ENCODE results near the gene FAM20C. TPM values are rescaled to one million over a fixed set of nuclear protein-coding genes. Genes with fewer than 3 reads are reported as not detected.
"Not testable (repeated sequence)": the region's sequence is repeated elsewhere in the genome, so short reads cannot be mapped to it uniquely, and the experiment has no call there.

FAM20C gene
- total RNA-seq, 1 donor from 2014 or later, result 32.9 TPM

DNA sequence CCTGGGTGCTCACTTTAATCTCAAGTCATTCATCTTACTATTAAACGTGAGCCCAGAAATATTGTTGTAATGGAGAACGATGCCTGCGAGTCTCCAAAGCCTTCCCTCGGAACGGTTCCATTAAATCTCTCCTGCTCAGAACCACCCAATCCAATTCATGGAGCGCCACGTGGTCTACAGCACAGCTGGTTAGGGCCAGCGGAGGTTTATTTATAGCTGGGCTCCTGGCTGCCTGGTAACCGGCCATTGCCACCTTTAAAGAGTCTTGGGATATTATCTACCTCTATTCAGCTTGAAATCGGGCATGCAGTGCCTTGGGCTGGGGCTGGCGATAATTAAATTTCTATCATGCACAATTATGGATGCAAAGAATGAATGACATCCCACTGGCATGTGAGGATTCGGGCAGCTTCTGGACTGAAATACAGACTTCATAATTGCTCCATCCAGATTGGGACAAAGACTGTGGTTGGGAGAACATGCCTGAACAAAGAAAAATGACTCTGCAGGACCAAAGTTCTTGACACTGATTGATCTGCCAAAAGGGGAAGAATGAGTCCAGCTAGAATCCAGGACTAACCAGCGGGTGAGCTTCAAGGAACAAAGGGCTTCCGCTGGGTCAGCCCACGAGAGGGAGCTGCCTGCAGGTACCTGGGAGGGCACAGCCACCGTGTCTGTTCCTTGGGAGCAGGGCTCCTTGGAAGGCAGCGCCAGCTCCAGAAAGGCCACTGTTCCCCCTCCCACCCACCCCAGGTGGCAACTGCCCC, 7.3 kb downstream of the FAM20C start:
- TF ChIP-seq, protein P1, sequence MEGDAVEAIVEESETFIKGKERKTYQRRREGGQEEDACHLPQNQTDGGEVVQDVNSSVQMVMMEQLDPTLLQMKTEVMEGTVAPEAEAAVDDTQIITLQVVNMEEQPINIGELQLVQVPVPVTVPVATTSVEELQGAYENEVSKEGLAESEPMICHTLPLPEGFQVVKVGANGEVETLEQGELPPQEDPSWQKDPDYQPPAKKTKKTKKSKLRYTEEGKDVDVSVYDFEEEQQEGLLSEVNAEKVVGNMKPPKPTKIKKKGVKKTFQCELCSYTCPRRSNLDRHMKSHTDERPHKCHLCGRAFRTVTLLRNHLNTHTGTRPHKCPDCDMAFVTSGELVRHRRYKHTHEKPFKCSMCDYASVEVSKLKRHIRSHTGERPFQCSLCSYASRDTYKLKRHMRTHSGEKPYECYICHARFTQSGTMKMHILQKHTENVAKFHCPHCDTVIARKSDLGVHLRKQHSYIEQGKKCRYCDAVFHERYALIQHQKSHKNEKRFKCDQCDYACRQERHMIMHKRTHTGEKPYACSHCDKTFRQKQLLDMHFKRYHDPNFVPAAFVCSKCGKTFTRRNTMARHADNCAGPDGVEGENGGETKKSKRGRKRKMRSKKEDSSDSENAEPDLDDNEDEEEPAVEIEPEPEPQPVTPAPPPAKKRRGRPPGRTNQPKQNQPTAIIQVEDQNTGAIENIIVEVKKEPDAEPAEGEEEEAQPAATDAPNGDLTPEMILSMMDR (IDR thresholded peaks at IDR 0.05; ENCODE audit: unreplicated experiment), result no peak
- no peak overlapping the region for H3K27ac Mint-ChIP-seq

DNA sequence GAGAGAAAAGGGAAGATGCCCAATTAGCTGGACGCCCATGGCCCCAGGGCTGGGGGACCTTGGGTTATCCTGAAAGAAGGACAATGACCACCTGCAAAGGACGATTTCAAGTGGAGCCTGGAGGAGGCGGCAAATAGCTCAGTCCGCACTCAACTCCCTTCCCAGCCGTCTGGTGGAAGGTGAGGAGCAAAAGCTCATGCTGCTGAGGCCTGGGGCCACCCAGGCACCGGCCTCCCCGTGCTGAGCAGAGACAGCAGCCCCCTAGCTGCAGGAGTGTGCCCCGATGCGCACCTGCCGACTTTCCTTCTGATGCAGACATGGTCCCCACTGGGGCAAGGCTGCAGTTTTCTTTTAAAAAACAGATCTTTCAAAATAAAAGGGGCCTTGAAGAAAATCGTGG, 7.9 kb downstream of the FAM20C start:
- Mint-ChIP-seq H3K36me3 (ENCODE audit: insufficient read depth) (peaks cover 38% of the 10 kb centered on the region), H3K9me3 (ENCODE audit: low read depth) (no peaks in the 10 kb centered on the region), H3K27me3 (no peaks in the 10 kb centered on the region), H3K4me1 (ENCODE audit: low read depth) (peaks cover 14% of the 10 kb centered on the region), H3K4me3 (ENCODE audit: low read depth) (no peak overlapping the region), H3K27ac (no peak overlapping the region)
- DNase-seq (ENCODE audit: low spot score, unreplicated experiment), result no peak
- TF ChIP-seq, protein P1 (IDR thresholded peaks at IDR 0.05; ENCODE audit: unreplicated experiment), result no peak

More for the DNA sequence above, 7.3 kb downstream of the FAM20C start:
- H3K9me3 Mint-ChIP-seq (ENCODE audit: low read depth), result no peaks in the 10 kb centered on the region
- DNase-seq (ENCODE audit: low spot score, unreplicated experiment), result no peak
- H3K36me3 Mint-ChIP-seq (ENCODE audit: insufficient read depth), result peaks cover 38% of the 10 kb centered on the region
- peaks cover 20% of the 10 kb centered on the region for H3K4me1 Mint-ChIP-seq (ENCODE audit: low read depth)
- H3K4me3 Mint-ChIP-seq (ENCODE audit: low read depth), result no peak overlapping the region
- H3K27me3 Mint-ChIP-seq, result no peaks in the 10 kb centered on the region

DNA sequence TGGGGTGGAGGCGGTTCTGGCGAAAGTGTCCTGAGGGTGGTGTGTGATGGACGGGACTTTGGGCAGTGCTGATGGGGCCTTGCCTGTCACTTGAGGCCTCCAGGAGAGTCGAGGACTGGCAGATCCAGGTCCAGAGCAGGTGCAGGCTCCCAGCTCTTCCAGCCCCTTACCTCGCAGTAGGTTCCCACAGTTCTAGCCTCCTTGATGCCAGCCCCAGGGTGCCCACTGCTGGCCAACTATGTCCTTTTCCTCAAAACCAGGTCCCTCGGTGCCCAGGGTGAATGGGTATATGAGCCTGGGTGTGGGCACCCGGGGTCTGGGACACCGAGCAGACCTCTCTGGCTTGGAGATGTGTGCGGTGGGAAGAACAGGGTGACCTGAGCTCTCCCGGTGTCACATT, 8.3 kb downstream of the FAM20C start:
- DNase-seq (ENCODE audit: low spot score, unreplicated experiment), result no peak
- H3K27ac Mint-ChIP-seq, result no peak overlapping the region
- H3K36me3 Mint-ChIP-seq (ENCODE audit: insufficient read depth), result peaks cover 35% of the 10 kb centered on the region
- no peaks in the 10 kb centered on the region for H3K9me3 Mint-ChIP-seq (ENCODE audit: low read depth)
- no peaks in the 10 kb centered on the region for H3K27me3 Mint-ChIP-seq
- H3K4me1 Mint-ChIP-seq (ENCODE audit: low read depth), result peaks cover 10% of the 10 kb centered on the region
- no peak overlapping the region for H3K4me3 Mint-ChIP-seq (ENCODE audit: low read depth)
- TF ChIP-seq, protein P1 (IDR thresholded peaks at IDR 0.05; ENCODE audit: unreplicated experiment), result no peak

DNA sequence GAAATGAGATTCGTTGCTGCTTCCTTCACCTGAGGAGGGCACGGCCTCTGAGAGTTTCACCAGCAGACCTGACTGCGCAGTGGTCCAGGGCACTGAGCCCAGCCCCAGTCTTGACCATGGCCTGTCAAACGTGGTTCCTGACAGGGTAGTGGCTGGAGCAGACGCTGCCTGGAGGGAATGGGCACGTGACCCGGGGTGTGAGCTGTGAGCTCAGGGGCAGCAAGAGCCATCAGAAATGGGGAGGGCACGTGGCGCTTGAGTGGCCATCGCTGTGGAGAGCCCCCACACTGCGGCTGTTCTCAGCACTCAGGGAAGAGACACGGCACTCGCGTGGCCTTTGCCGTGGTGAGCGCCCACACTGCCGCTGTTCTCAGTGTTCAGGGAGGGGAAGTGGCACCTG, 12.0 kb downstream of the FAM20C start:
- H3K4me3 Mint-ChIP-seq (ENCODE audit: low read depth), result no peak overlapping the region
- no peaks in the 10 kb centered on the region for H3K27me3 Mint-ChIP-seq
- no peaks in the 10 kb centered on the region for H3K9me3 Mint-ChIP-seq (ENCODE audit: low read depth)
- H3K36me3 Mint-ChIP-seq (ENCODE audit: insufficient read depth), result peaks cover 28% of the 10 kb centered on the region
- H3K27ac Mint-ChIP-seq, result no peak overlapping the region
- TF ChIP-seq, protein P1 (IDR thresholded peaks at IDR 0.05; ENCODE audit: unreplicated experiment), result no peak
- DNase-seq (ENCODE audit: low spot score, unreplicated experiment), result no peak
- H3K4me1 Mint-ChIP-seq (ENCODE audit: low read depth), result no peaks in the 10 kb centered on the region

DNA sequence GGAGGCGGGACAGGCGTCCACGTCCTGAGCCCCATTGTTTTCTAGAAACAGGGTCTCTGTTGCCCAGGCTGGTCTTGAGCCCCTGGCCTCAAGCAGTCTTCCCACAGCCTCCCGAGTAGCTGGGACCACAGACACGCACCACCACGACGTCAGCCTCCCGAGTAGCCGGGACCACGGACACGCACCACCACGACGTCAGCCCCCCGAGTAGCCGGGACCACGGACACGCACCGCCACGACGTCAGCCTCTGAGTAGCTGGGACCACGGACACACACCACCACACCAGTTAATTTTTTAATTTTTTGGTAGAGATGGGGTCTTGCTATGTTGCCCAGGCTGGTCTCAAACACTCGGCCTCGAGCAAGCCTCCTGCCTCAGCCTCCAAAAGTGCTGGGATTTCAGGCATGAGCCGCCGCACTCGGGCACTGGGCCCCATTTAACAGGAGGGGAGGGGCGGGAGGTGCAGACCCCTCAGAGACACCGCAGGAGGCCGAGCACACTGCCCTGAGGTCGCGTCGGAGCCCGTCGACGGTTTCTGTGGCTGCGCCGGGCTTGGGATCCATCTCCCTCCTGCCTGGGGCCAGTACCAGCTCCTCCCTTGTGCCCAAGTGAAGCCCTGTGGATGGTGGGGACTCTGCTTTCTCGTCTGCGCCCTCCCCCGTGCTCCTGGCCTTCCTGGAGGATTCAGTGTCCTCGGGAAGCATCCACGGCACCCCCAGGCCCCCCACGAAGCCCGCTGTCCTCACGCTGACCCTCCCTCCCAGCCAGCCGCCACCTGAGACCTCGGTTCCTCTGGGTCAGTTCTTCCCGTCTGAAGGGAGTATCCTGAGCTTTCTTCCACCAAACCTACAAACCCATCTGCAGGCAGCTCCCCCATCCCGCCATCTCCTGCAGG, 13.0 kb downstream of the FAM20C start:
- Mint-ChIP-seq H3K4me1 (ENCODE audit: low read depth) (no peaks in the 10 kb centered on the region), H3K9me3 (ENCODE audit: low read depth) (no peaks in the 10 kb centered on the region), H3K27me3 (no peaks in the 10 kb centered on the region), H3K36me3 (ENCODE audit: insufficient read depth) (peaks cover 30% of the 10 kb centered on the region), H3K27ac (peak overlapping the region; percentile 39), H3K4me3 (ENCODE audit: low read depth) (no peak overlapping the region)
- DNase-seq (ENCODE audit: low spot score, unreplicated experiment), result no peak
- TF ChIP-seq, protein P1 (IDR thresholded peaks at IDR 0.05; ENCODE audit: unreplicated experiment), result no peak

DNA sequence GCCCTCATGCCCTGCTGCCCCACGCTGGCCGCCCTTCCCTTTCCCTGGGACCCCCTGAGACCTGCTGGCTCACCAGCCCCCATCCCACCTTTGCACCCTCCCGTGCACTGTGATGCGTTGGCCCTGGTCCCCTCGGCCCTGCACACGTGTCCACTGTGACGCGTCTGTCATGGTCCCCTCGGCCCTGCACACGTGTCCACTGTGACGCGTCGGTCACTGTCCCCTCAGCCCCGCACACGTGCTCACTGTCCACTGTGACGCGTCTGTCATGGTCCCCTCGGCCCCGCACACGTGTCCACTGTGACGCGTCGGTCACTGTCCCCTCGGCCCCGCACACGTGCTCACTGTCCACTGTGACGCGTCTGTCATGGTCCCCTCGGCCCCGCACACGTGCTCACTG, 14.0 kb downstream of the FAM20C start:
- not testable (repeated sequence) for H3K27me3 Mint-ChIP-seq; H3K9me3 Mint-ChIP-seq (ENCODE audit: low read depth); DNase-seq (ENCODE audit: low spot score, unreplicated experiment); H3K4me3 Mint-ChIP-seq (ENCODE audit: low read depth); H3K4me1 Mint-ChIP-seq (ENCODE audit: low read depth)
- peak overlapping the region; percentile 39 for H3K27ac Mint-ChIP-seq
- H3K36me3 Mint-ChIP-seq (ENCODE audit: insufficient read depth), result peaks cover 30% of the 10 kb centered on the region

Measured in progenitor cell of endocrine pancreas (in vitro differentiated cells).